NCI-H1092 treated with DMSO at 0.1 percent for 48 hours (cell line): ENCODE measurements around the gene RNASE7.
"Not testable (repeated sequence)": the region's sequence is repeated elsewhere in the genome, so short reads cannot be mapped to it uniquely, and the experiment has no call there.

Experiments
- DNase-seq: peaks from one replicate; lab custom pipeline; 2025; lab: John Stamatoyannopoulos, UW

RNASE7 gene

DNA sequence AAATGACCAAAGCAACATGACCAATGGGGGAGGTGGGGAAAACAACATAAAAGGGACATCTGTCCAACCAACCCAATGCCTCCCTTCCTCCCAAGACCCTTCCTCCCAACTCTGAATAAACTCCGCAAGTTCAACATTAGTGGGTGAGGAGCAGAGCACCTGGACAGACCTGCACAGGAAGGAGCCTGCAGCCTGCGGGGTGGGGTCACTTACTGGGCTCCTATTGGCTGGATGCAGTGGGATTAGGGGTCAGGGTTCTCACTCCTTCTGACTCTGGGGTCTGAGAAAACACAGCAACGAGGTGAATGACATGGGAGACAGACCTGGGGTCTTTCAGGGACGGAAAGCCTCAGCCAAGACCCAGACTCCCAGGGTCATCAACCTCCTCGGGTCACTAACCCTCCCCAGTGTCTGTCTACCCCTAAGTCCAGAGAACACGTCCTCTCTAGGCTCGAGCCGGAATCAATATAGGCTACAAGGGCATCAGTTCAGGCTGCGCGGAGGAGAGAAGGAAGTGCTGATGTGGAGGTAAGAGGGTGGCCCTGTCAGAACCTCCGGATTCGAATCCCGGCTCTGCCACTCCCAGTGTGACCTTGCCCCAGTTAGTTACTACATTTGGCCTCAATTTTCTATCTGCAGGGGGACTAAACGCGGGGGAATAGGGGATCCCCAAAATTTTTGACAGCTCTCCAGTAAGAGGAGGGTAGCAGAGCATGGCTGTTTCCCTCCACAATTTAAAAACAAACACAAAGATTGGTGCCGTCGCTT is 18.2 kb upstream of the RNASE7 start:
- DNase-seq: no peak

DNA sequence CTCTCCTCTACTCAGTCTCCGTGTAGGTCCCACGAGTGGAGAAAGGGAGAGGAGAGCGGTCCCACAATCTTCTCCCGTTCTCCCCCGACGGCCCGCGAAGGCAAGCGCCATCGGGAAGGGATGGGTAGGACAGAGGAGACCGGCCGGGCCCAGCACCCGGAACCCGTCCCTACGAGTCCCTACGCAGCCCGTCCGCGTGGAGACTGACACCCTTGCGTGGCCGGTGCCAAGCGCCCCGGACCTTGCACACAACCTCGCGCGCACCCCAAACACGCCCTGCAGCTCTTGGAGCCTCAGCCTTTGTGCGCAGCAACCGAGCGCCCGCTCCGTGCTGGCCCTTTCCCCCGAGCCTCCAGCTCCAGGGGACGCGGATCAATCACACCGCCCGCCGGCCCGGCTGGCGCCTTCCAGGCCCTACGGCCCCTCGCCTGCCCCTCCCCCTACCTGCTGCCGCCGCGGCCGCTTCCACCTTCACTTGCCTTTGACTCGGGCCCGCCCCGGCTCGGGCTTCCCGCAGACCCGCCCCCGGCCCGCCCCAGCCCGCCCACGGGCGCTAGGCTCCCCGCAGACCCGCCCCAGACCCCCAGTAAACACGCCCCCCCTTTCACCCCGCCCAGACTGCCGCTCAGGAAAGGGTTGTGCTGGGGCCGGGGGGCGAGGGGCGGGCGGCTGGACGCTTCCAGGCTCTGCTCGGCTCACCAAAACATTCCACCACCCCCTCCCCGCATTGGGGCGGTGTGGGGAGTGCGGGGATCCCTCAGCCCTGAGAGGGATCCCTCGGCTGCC is 17.4 kb upstream of the RNASE7 start, which contains the start of gene NDRG2:
NDRG2 (minus strand) TSS at position 477 of the 786 bp plus-strand sequence. CDS start 1,746 bp downstream, outside the sequence.
- DNase-seq: peak; percentile 25

DNA sequence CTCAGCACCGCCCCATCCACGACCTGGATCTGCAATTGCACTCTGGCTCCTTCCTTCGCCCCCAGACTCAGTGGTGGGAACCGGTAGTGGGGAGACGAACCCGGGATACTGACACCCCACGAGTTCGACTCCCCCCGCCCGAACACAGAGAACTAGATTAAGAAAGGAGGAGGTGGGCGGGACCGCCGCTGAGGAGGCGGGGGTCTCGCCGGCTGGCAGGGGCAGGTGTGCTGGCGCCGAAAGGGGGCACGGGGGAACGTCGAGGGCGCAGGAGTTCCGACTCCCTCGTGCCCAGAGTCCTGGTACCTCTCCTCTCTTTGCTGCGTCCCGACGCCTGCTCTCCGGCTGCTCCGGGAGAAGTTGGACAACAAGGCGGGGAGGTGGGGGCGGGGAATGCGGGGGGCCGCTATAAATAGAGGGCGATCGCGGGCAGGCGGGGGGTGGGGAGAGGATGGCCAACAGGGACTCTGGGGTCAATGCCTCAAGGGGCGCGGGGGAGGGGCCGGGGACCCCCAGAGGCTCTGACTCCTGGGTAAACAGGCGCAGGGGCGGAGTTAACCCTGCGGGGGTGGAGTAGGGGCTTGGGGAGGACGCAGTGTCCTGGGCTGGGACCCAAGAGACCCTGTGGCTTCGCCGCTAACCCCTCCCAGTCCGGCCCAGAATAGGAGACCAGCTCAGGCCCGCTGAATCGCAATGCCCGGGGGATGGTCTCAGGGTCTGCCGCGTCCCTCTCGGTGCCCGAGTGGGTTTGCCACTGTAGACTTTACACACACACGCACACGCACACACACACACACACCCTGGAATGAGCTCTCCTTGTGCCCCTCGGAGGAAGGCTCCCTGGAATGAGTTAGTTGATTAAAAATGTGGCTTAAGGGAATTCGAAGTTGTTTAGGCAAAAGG is 16.5 kb upstream of the RNASE7 start:
- DNase-seq: no peak

DNA sequence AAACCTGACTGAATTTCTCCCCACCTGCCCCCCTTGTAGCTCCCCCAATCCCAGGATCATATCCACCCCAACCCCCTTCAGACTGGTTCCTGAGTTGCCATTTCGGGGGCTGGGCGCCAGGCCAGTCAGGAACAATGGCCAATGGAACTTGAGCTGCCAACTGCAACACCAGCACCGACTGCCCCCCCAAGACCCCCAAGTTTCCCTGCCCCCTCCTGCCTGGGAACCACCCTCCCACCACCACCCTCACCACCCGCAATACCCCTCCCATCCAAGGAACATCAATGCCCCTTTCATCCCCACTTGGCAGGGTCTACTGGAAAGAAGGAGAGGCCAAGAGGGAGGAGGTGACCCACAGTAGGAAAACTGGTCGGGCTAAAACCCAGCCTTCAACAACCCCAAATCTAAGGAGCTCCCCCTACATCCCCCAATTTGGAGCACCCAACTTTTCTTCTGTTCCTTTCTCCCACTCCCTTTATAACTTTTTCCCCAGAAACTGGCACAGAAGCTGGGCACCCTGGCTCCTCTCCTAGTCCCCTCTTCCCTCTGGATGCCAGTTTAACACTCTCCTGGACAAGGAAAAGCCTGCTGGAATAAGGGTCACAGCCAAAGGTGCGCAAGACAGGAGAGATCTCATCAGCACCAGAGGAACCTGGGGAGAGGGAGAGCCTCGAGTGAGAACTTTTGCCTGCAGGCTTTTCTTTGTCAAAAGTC is 15.7 kb upstream of the RNASE7 start:
- no peak for DNase-seq

DNA sequence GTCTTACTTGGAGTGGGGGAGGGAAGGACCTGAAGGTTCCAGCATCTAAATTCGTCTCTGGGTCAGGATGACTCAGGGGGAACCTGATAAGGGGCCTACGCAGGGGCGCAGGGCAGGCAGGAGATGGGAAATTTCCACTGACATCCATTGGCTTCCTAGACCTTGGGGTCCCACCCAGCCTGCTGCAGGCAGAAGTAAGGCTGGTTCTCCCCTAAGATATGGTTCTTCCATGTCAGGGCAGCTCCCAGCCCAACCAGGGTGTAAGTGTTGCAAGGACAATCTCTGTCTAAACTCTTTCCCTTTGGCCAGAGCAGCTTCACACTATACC is 15.2 kb upstream of the RNASE7 start:
- DNase-seq: no peak

DNA sequence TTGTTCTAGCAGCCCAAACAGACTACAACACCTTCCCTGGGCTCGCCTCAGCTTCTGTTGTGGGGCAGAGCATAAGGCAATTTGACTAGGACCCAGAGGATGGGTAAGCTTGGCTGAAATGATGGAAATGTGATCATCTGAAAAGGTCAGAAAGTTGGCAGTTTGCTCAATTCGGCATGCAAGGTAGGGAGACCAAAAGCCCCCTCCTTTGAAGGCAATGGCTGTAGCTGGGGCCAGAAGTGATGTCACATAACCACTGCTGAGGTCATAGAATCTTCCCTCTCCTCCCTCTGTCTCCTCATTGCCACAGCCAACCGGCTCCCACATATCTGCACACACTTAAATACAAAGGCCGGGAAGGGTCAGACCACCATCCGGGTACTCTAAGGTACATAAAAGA is 12.2 kb upstream of the RNASE7 start, which contains the start of gene TPPP2:
TPPP2 (plus strand) TSS at position 301 of the 400 bp plus-strand sequence. CDS start 365 bp downstream, outside the sequence.
- no peak for DNase-seq

DNA sequence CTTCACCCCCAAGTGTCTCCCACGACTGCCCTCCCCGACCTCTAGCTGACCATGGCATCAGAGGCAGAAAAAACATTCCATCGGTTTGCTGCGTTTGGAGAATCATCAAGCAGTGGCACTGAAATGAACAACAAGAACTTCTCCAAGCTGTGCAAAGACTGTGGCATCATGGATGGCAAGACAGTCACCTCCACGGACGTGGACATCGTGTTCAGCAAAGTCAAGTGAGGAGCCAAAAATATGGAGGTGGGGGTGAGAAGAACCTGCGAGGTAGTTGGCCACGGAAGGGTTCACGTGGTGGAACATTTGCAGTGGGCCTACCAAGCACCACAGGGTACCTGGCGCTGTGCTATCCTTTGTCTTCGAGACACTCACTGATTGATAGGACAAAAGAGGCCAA is 11.6 kb upstream of the RNASE7 start:
- no peak for DNase-seq

DNA sequence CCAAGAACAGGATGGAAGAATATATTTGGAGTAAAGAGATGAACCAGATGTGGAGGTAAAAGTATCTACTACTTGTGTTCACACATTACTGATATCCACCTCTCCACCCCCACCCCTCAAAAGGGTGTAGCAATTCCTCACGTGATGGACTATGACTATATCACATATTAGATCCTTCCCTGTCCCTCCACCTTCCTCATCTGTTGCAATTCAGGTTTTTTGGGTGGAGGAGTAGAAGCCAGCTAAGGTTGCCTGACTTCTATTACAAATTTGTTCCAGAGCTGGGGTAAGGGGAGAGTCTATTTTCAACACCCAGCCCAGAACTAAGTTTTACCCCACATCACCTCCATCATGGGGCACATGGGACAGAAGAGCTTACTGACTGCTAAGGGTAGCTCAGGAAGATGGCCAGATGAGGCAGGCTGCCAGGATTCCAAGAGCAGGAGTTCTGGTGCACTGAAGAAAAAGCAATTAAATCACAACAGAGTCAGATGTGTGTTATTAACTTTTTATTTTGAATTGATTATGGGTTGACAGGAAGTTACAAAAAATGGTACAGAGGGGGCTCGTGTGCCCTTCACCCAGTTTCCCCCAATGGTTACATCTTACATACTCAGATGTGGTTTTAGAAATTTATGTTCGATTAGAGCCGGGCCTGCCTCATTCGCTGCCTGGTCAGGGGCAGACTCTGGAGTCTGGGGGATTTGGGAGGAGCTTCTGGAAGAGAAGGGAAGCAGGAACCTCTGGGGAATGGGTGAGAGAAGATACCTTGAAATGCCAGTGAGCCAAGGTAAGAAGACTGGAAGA is 9.6 kb upstream of the RNASE7 start:
- DNase-seq: no peak

DNA sequence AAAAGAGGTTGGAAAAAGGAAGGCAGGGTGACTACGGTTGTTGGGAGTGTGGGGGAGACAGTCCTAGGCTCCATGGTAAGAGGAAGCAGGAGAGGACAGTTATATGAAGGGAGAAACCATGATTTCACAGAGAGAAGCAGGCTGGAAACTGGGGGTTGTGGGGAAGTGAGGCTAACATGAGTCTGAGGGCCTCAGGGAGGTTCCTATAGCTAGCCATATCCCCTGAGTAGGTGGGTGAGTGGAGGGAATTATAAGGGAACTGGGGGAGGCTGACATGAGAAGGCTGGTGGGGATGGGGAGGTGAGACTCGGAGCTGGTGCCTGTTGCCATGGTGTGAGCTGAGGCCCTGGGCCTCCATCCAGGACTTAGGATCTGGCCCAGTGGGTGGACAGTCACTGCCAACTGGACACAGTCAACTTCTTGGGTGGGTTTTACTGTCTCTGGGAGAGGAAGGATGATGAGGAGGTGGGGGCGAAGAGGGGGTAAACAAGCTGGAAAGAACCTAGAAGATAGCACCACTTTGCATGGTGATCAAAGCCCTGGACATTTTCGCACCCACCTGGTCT is 8.9 kb upstream of the RNASE7 start:
- no peak for DNase-seq

DNA sequence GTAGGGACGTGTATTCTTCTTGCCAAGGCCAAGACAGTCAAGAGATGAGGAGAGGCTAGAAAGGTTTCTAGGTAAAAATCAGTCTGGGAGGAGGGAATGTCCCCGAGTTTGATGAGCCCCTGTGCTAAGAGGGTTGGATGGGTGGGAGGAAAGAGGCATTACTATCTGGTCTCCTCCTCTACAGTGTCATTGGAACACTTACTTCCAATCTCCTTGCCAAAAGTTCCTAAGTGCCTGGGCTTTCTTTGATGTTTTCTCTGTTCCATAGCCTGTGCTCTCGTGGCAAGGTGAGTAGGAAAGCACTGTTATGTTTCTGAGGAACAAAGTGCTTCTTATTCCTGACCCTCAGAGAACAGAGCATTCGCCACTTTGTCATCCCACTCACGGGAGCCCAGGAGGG is 7.5 kb upstream of the RNASE7 start, which contains the start of gene RNASE13:
RNASE13 (minus strand) TSS at position 101 of the 400 bp plus-strand sequence. CDS start 519 bp downstream, outside the sequence.
- no peak for DNase-seq

DNA sequence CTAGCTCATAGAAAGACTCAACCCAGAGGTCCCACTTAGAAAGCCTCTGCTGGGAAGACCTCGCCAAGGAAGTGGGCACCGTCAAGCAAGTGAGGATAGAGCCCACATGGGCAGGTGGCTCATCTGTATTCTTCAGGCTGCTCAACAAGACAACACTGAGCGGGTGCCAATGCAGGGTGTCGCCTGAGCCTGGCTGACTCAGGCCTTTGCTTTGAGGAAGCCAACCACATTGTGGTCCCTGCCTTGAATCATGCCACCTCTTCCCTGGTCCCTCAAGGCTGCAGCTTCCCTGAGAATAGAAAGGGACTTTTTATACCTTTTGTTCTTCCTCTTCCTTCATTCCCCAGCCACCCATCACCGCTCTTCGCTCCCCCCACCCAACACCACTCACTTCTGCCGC is 5.4 kb upstream of the RNASE7 start:
- no peak for DNase-seq

DNA sequence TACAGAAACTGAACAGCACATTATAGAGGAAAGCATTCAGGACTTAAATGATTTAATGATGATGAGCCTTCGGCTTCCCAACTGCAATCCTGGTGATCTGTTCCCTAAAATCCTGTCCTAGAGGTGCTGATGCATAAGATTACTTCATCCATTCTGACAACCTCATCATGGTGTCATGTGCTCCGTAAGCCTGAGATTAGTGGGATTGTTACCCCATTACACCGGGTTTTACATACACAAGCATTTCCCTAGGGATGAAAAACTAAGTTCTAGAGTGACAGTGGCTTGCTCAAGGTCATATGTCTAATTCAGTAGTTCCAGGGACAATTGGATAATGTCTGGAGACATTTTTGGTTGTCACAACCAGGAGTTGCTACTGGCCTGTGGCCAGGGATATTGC is 5.0 kb upstream of the RNASE7 start:
- DNase-seq: no peak

DNA sequence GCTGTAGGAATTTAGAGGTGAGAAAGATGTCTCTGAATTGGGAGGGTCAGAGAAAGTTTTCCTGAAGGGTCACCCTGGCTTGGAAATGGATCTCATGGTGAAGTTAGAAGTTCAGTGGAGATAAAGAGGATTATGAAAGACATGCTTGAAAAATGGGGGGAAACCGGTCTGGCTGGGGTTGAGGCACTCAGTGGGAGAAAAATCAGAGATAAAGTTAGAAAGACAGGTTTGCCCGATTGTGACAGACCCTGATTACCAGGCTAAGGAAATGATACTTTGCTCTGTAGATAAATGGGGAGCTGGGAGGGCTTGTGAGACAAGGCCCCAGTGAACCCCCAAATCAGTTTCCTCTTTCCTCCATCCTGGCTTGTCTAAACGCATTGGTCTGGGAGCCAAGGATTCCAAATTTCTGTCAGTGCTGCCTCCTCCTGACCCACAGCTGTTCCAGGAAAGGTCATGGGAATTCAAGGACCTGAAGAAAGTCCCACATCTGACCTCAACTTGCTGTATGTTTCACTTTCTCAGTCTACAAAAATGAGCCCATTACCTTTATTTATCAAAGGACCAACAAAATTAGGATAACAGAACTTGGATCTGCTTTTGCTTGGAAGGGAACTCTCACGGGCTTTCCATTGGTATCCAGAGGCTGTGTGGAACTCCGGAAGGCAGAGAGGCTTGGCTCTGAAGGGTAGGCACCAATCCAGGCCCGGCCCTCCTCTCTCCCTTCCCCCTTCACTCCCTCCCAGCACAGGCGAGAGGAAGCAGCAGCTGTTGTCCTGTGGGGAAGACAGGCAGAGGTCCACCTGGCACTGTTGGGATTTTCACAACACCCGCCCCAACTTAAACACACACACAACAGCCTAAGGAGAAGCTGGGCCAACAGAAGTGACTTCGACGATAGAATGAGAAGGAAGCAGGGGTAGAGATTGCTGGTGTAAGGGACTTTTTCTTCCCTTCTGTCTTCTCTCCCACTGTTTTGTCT is 3.4 kb upstream of the RNASE7 start:
- peak; percentile 27 for DNase-seq

DNA sequence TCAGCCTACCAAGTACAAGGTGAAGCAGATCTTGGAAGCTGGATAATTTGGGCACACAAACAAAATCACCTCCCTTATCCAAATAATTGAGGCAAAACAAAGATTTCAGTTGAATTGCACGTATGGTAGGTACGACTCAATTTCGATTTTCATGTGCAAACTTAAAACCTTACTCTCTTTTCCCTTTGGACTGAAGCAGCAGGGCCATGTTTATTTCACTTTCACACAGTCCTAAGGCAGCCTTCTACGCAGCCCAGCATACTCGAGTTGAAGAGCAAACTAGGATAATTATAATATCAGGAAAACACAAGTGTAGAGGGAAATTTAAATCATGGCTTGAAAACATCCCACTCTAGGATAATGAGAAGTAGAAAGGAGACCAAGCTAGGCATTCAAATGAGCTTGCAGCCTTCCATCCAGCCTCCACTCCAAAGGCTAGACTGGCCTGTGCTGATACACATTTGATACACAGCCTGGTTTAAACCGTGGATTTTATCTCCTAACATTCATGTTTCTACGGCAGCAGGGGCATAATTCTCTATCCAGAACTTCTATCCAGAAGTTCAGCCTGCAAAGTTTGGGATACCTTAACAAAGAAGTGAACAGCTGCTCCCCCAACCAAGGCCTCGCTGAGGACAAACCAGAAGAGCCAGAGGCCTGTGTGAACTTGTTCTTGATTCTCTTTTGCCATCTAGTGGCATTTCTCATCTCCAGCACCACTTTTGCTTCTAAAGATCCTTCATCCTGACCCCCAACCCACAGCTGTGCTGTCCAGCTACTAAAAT is 2.4 kb upstream of the RNASE7 start:
- DNase-seq: peak; percentile 54

DNA sequence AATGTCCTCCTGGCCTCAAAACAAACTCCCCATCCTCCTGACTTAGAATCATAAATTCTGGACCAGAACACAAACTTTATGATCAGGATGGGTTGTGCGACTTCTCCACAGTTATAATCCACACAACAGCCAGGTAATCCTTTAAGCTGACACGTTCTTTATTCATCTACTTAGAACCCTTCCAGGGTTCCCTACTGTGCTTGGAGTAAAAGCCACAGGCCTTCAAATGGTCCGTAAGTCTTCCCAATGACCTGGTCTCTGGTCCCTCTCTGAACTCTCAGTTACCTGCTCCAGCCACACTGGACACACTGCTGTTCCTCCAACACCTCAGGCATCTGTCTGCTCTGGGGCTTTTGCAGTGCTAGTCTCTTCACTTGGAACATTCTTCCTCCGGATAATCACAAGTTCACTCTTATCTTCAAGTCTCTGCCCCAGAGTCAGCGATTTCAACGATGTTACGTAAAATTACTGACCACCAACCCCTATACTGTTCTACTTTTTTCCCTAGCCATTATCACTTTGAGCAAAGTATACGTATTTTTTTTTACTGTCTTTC is 1.7 kb upstream of the RNASE7 start:
- no peak for DNase-seq

DNA sequence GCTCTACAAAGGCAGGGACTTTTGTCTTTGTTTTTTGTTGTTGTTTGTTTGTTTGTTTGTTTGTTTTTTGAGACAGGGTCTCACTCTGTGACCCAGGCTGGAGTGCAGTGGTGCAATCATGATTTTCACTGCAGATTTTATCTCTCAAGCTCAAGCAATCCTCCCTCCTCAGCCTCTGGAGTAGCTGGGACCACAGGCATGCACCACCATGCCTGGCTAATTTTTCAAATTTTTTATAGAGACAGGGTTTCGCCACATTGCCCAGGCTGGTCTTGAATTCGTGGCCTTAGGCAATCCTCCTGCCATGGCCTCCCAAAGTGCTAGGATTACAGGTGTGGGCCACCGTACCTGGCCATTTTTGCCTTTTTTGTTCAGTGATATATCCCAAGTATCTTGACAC is 1.2 kb upstream of the RNASE7 start:
- DNase-seq: not testable (repeated sequence)

DNA sequence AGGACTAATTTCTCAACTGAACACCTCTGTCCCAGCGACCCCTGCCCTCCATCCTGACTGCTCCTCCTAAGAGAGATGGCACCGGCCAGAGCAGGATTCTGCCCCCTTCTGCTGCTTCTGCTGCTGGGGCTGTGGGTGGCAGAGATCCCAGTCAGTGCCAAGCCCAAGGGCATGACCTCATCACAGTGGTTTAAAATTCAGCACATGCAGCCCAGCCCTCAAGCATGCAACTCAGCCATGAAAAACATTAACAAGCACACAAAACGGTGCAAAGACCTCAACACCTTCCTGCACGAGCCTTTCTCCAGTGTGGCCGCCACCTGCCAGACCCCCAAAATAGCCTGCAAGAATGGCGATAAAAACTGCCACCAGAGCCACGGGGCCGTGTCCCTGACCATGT is 756 bp downstream of the RNASE7 start:
- DNase-seq: no peak

DNA sequence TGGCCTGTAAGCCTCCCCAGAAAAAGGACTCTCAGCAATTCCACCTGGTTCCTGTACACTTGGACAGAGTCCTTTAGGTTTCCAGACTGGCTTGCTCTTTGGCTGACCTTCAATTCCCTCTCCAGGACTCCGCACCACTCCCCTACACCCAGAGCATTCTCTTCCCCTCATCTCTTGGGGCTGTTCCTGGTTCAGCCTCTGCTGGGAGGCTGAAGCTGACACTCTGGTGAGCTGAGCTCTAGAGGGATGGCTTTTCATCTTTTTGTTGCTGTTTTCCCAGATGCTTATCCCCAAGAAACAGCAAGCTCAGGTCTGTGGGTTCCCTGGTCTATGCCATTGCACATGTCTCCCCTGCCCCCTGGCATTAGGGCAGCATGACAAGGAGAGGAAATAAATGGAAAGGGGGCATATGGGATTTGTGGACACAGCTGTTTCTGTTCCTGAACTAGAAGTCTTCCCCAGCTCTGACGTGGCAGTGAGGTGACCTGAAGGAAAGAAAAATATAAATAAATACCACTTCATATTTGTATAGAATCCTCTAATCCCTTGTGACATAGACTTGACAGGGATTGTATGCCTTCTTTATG is 1.3 kb downstream of the RNASE7 start:
- no peak for DNase-seq
